IPS-15b (cell line): ENCODE results near the gene ATF2.

Source experiments
- H3K27me3 ChIP-seq: one replicate; pipeline ENCODE4 v1.6.1; 2013; ENCODE audit warnings: low read length; ENCODE audit not compliant: control insufficient read depth, insufficient read depth
- H3K36me3 ChIP-seq: one replicate; pipeline ENCODE4 v1.6.1; 2013; ENCODE audit warnings: low read length; ENCODE audit not compliant: control insufficient read depth, insufficient read depth
- H3K4me1 ChIP-seq: one replicate; pipeline ENCODE4 v1.6.1; 2013; ENCODE audit warnings: mild to moderate bottlenecking, low read length; ENCODE audit not compliant: control insufficient read depth, insufficient read depth
- H3K4me3 ChIP-seq: one replicate; pipeline ENCODE4 v1.5.1; 2013; ENCODE audit warnings: low read depth, low read length
- H3K9ac ChIP-seq: one replicate; pipeline ENCODE4 v1.6.1; 2013; ENCODE audit warnings: low read depth, mild to moderate bottlenecking, low read length
- H3K9me3 ChIP-seq: one replicate; pipeline ENCODE4 v1.6.1; 2013; ENCODE audit warnings: mild to moderate bottlenecking, low read length; ENCODE audit not compliant: control insufficient read depth, insufficient read depth

Gene ATF2

GRCh38 chr2:175180701-175181103 is 12.7 kb upstream of the ATF2 start:
- Histone ChIP-seq H3K4me3 (peak overlapping the region; percentile 98), H3K36me3 (peaks cover 11% of the 10 kb centered on the region), H3K4me1 (peaks cover 3% of the 10 kb centered on the region), H3K9ac (peak overlapping the region; percentile 98), H3K9me3 (no peaks in the 10 kb centered on the region), H3K27me3 (no peaks in the 10 kb centered on the region)

DNA sequence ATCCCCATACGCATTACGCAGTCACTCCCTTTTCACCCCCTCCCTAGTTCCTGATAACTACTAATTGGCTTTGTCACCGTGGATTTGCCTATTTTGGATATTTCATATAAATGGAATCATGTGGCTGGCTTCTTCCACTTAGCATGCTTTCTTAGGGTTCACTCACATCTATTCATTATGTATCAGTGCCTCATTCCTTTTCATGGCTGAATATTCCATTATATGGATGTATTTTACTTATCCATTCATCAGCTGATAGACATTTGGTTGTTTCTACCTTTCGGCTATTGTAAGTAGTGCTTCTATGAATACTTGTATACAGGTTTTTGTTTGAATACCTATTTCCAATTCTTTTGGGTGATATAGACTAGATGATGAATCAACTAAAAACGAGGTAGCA is 8.6 kb upstream of the ATF2 start:
- Histone ChIP-seq H3K4me1 (no peaks in the 10 kb centered on the region), H3K4me3 (no peak overlapping the region), H3K9ac (no peak overlapping the region), H3K36me3 (peaks cover 11% of the 10 kb centered on the region), H3K9me3 (no peaks in the 10 kb centered on the region), H3K27me3 (no peaks in the 10 kb centered on the region)

GRCh38 chr2:175175896-175176295 is 7.9 kb upstream of the ATF2 start:
- H3K36me3 ChIP-seq: peaks cover 11% of the 10 kb centered on the region
- H3K27me3 ChIP-seq: no peaks in the 10 kb centered on the region
- H3K4me3 ChIP-seq: no peak overlapping the region
- H3K9me3 ChIP-seq: no peaks in the 10 kb centered on the region
- no peak overlapping the region for H3K9ac ChIP-seq
- no peaks in the 10 kb centered on the region for H3K4me1 ChIP-seq

DNA sequence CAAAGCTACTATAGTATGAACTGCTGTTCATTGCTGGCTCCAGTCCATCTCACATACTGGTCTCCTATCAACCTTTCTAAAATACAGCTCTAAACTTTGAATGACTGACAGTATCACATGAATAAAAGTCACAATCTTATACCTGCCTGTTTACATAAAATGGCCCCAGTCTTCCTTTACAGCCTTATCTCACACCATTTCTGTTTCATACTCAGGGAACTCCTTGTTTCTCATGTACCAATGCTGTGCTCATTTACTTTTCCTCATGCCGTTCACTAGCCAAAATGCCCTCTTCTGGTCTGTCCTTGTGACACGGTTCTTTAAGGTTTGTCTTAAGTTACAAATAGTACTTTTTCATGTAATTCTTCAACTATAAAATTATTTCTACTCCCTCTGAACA is 7.3 kb upstream of the ATF2 start:
- Histone ChIP-seq H3K27me3 (no peaks in the 10 kb centered on the region), H3K4me1 (no peaks in the 10 kb centered on the region), H3K36me3 (peaks cover 11% of the 10 kb centered on the region), H3K9me3 (no peaks in the 10 kb centered on the region), H3K9ac (no peak overlapping the region), H3K4me3 (no peak overlapping the region)

- no peak overlapping the region for H3K4me3 ChIP-seq
- no peaks in the 10 kb centered on the region for H3K9me3 ChIP-seq
- peaks cover 4% of the 10 kb centered on the region for H3K4me1 ChIP-seq
- no peak overlapping the region for H3K9ac ChIP-seq
- no peaks in the 10 kb centered on the region for H3K36me3 ChIP-seq
- no peaks in the 10 kb centered on the region for H3K27me3 ChIP-seq
These were observed 2.8 kb upstream of the ATF2 start for GRCh38 chr2:175170659-175171304.

DNA sequence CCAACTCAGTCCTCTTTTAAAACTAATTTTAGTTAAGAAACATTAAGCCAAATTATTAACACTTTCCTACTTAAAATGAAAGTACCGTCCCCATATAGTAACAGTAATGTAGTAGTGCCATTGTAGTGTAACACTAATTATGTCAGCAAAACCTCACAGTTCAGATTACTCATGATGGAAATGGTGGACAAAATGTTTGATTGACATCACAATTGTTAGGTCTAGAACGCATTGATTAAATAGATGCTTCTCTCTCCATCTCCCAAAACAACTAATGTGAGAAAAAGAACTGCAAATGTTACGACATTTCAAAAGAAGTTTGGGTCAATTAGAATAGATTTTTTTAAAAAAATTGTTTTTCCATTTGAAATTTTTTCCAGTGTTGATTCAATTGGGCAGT is 1.2 kb upstream of the ATF2 start:
- Histone ChIP-seq H3K9me3 (no peaks in the 10 kb centered on the region), H3K9ac (no peak overlapping the region), H3K4me1 (peaks cover 4% of the 10 kb centered on the region), H3K27me3 (no peaks in the 10 kb centered on the region), H3K4me3 (peak overlapping the region; percentile 90), H3K36me3 (no peaks in the 10 kb centered on the region)

- Histone ChIP-seq H3K4me3 (peak overlapping the region; percentile 90), H3K27me3 (no peaks in the 10 kb centered on the region), H3K9me3 (no peaks in the 10 kb centered on the region), H3K9ac (peak overlapping the region; percentile 71), H3K36me3 (no peaks in the 10 kb centered on the region), H3K4me1 (peaks cover 4% of the 10 kb centered on the region)
These were observed 552 bp upstream of the ATF2 start for GRCh38 chr2:175168564-175168945.

DNA sequence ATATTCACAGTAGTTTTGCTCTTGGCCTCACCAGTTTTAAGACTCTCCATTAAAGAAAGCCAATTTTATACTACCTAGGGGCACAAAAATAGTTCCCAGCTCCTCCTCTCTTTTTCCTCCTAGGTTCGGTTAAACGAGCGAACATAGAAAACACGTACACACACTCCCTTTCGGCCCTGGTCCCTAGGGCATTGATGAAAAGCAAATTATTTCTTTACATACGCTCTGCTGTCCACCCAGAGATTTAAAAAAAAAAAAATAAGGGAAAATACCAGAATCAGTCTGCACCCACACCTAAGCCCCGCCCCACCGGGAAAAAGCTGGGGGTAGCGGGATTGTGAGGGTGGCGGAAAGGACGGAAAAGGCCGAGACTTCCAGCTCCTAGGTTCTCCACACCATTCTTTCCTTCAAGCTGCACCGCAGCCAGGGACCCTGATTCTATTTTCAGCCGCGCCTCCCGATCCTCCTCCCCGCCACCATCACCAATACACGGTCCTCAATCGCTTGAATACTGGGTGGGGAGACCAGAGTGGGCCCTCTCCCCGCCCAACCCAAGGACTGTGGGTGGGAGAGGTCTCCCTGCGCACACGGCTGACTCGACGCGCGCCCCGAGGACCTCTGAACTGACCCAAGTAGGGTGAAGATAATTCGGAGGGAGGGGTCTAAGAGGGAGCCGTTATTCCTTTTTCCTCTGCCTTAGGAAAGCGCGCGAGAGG is 769 bp downstream of the ATF2 start:
- H3K4me3 ChIP-seq: peak overlapping the region; percentile 100
- no peaks in the 10 kb centered on the region for H3K27me3 ChIP-seq
- no peaks in the 10 kb centered on the region for H3K36me3 ChIP-seq
- peak overlapping the region; percentile 95 for H3K9ac ChIP-seq
- H3K9me3 ChIP-seq: no peaks in the 10 kb centered on the region
- H3K4me1 ChIP-seq: peaks cover 4% of the 10 kb centered on the region

DNA sequence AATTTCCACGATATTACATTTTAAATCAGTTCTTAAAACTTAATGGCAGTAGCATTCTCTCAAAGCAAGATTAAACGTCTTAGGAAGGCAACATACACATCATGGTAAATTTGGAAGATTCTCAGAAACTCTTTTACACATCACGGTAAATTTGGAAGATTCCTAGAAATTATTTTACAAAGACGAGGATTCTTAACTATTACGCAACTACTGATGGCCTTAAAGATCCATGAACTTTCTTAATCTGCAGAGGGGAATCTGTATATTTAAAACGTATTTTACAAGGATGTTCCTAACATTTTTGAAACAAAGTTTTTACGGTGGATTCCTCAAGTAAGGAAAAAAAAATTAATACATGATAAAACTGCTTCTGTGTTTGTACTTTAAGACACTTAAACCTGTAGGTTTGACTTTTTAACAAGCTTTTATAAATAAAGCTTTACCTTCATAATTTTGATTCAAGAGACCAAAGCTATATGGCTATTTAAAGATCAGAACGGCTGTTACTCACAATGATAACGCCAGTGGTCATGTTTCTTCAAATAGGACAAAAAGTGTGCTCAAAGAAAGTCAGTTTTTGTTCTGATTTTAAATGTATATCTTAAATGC is 1.7 kb downstream of the ATF2 start:
- H3K36me3 ChIP-seq: no peaks in the 10 kb centered on the region
- no peaks in the 10 kb centered on the region for H3K9me3 ChIP-seq
- H3K27me3 ChIP-seq: no peaks in the 10 kb centered on the region
- peak overlapping the region; percentile 100 for H3K4me3 ChIP-seq
- peaks cover 4% of the 10 kb centered on the region for H3K4me1 ChIP-seq
- H3K9ac ChIP-seq: peak overlapping the region; percentile 95

DNA sequence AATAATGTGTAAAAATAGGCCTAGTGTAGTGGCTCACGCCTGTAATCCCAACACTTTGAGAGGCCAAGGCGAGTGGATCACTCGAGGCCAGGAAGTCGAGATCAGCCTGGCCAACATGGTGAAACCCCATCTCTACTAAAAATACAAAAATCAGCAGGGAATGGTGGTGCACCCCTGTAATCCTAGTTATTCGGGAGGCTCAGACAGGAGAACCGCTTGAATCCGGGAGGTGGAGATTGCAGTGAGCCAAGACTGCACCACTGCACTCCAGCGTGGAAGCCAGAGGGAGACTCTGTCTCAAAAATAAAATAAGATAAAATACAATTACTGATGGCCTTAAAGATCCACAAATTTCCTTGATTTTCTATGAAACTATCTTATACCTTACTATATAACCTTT is 3.8 kb downstream of the ATF2 start:
- Histone ChIP-seq H3K9me3 (no peaks in the 10 kb centered on the region), H3K4me1 (peaks cover 3% of the 10 kb centered on the region), H3K27me3 (no peaks in the 10 kb centered on the region), H3K9ac (no peak overlapping the region), H3K36me3 (no peaks in the 10 kb centered on the region), H3K4me3 (no peak overlapping the region)

DNA sequence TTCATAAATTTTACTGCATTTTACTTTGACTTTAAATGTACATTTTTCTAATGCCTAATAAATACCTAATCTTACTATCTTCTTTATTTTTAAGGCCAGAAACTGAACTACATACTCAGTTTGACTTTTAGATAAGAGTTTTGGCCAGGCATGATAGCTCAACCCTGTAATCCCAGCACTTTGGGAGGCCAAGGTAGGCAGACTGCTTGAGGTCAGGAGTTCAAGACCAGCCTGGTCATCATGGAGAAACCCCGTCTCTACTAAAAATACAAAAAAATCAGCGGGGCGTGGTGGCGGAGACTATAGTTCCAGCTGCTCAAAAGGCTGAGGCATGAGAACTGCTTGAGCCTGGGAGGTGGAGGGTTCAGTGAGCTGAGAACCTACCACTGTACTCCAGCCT is 9.1 kb downstream of the ATF2 start:
- H3K4me1 ChIP-seq: no peaks in the 10 kb centered on the region
- H3K4me3 ChIP-seq: no peak overlapping the region
- H3K27me3 ChIP-seq: no peaks in the 10 kb centered on the region
- H3K36me3 ChIP-seq: no peaks in the 10 kb centered on the region
- H3K9ac ChIP-seq: no peak overlapping the region
- no peaks in the 10 kb centered on the region for H3K9me3 ChIP-seq

GRCh38 chr2:175156534-175156933 is 11.5 kb downstream of the ATF2 start:
- Histone ChIP-seq H3K27me3 (no peaks in the 10 kb centered on the region), H3K4me1 (no peaks in the 10 kb centered on the region), H3K36me3 (no peaks in the 10 kb centered on the region), H3K9ac (no peak overlapping the region), H3K9me3 (no peaks in the 10 kb centered on the region), H3K4me3 (no peak overlapping the region)
